IPS-11a (cell line): ENCODE measurements around the gene ANKS3.

ENCODE experiments used
- H3K4me3 ChIP-seq: one replicate; pipeline ENCODE4 v1.5.1; 2013; ENCODE audit warnings: low read depth, low read length, control low read depth

Gene ANKS3

DNA sequence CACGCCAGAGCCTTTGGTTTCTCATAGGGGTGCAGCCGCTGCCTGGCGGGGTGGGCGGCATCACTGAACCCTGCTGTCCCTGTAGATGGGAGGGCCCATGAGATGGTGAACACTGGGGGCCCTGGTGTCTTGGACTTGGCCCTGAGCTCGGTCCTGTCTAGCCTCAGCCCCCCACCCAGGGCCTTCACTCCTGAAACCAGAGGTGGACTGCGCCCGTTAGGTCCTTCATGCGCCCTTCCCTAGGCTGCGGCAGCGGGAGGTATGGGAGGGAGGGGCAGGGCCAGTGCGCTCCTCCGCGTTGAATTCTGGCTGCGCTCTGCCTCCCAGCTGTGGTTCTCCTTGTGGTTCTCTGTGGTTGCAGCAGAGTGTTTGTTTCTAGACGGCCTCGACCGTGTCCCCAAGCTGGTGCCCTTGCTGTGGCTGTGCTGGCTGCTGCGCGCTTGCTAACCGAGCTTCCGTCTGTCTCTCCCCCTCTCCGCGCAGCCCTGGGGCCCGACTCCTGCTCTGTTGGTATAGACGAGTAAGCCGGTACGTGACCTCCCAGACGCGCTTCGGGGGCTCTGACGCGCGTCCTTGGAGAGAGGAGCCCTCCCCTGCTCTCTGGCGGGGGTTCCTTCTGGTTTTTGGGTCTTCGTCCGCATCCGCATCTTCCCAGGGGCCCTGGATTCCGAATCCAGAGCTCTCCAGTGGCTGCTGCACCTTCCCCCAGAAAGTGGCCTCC lies 48.1 kb downstream of the ANKS3 start:
- H3K4me3 ChIP-seq: no peak overlapping the region

- no peak overlapping the region for H3K4me3 ChIP-seq
These were observed 48.8 kb downstream of the ANKS3 start for GRCh38 chr16:4685292-4685691.

GRCh38 chr16:4684763-4685162 lies 49.3 kb downstream of the ANKS3 start:
- no peak overlapping the region for H3K4me3 ChIP-seq

- H3K4me3 ChIP-seq: no peak overlapping the region
These were observed 49.9 kb downstream of the ANKS3 start for GRCh38 chr16:4684058-4684715.

DNA sequence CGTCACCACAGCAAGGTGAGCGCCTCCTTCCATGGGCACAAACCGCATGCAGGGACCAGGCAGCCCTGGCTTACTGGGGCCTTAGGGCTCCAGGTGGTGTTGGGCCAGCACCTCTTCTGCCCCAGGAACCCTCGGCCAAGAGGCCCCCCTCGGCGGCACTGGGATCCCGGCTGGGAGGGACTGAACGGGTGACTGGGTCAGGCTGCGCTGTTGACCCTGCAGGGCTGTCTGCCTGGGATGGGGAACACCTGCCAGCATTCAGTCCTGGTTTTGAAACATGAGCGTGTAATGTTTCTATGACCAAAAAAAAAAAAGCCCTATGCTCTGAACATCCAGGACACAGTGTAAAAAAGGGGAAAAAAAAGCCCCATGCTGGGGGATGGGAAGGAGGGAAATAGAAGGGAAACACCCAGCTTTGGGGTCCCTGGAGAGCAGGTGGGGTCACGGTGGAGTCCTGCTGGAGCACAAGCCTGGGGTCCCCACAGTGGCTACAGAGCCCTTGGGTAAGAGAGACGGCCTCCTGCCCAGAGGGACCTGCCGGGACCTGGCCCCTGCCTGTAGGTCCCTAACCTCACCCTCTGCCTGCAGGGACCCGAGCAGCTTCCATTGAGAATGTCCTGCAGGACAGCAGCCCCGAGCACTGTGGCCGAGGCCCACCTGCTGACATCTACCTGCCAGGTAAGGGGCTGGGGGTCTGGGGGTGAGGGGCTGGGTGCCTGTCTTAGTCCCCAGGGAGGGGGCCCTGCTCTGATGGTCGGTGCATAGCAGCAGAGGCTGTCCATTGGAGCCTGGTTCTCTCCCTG lies 50.6 kb downstream of the ANKS3 start:
- no peak overlapping the region for H3K4me3 ChIP-seq

DNA sequence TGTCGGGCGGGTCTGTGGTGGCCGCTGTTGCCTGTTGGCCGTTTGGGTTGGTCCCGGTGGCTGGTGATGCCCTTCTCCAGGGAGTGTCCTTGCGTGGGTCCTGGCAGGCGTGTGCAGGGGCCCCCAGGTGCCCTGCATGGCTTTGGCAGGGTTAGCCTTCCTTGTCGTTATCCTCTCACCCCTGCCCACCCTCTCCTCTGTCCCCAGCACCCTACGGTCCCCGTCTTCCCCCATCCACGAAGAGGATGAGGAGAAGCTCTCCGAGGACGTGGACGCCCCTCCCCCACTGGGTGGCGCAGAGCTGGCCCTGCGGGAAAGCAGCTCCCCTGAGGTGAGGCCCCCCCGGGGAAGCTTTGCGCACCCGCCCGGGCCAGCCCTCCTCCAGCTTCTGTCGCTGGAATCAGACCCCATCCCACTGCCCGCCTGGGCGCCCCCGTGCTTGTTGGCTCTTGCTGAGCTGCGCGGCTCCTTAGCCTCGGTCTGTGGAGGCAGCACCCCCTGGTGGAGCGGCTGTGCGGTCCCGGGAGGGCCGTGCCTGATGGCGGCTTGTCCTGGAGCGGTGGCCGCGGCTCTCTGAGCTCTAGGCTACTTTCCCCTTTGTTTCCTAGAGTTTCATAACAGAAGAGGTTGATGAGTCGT lies 51.3 kb downstream of the ANKS3 start:
- no peak overlapping the region for H3K4me3 ChIP-seq

- no peak overlapping the region for H3K4me3 ChIP-seq
These were observed 51.9 kb downstream of the ANKS3 start for GRCh38 chr16:4682084-4682591.

GRCh38 chr16:4681471-4682083 lies 52.5 kb downstream of the ANKS3 start:
- H3K4me3 ChIP-seq: no peak overlapping the region

DNA sequence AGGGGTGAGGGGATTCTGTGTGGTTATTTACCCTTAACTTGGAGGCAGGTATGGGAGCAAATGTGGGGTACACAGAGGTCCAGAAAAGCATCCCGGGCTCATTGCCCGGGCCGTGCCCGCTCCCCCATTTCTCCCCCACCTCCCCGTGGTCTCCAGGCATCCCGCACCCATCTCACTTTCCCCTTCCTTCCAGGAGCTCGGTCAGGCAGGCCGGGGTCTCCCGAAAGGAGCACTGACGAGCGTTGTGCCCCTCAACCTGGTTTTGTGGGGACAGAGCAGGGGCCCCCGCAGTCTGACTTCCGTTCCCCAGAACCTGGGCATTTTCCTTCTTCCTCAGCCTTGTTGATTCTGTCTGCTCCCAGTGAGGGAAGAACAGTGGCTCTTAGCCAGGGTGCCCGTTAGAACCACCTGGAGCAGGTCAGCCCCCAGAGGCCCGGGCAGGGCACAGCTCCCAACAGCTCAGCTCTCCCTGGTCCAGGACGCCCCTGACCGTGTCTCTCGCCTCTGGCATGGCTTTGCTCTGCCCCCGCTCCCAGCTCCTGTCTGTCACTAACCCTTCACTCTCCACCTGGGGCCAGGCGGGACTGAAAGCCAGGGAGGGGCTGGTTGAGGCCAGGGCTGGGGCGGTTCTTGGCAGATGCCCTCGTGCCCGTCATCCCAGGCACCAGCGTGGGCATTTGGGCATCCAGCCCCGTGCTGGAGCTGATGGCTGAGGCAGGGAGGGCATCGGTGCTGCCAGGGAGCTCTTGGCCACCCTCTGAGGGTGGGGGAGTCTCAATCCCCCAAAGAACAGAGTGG lies 53.2 kb downstream of the ANKS3 start:
- H3K4me3 ChIP-seq: no peak overlapping the region

GRCh38 chr16:4679850-4680636 lies 54.0 kb downstream of the ANKS3 start:
- no peak overlapping the region for H3K4me3 ChIP-seq

DNA sequence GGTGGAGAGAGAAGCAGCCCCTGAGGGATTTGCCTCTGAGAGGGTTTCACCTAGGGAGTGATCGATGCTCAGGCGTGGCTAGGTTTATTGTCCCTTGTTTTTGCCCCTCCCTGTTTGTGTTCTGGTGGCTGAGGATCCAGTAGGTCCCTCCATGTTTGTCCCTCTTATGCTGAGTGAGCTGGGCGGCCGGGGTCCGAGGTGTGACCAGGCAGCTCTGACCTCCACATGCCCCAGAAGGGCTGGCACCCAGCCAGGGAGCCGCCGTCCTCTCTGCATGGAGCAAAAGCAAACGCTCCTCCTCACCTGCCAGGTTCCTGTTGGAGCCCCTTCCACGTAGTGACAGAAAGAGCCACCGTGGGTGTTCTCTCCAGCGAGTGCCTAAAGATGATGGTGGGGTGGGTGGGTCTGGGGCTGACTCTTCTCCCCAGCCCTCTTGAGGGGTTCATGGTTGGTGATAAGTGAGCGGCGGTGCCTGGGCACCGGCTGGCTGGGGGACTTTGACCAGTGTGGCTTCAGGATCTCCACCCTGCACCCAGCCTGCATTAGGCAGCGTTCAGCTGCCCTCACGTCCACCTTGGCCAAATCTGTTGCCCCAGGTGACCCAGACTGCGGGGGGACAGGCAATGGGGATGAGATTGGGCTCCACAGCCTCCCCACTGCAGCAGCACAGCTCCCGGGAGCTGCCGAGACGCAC lies 54.8 kb downstream of the ANKS3 start:
- H3K4me3 ChIP-seq: no peak overlapping the region

- H3K4me3 ChIP-seq: no peak overlapping the region
These were observed 55.5 kb downstream of the ANKS3 start for GRCh38 chr16:4678596-4678995.

DNA sequence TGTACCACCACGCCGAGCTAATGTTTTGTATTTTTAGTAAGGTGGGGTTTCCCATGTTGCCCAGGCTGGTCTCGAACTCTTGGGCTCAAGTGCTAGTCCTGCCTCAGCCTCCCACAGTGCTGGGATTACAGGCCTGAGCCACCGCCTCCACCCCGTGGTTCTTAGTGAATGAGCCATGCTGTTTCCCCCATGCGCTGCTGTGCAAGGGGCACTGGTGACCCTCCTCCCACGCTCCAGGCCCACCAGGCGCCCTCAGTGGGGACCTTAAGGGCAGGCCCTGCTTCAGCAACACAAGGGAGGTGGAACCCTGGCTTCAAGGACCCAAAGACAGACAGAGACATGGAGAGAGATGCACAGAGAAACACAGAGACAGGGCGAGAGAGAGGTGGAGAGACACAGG lies 56.1 kb downstream of the ANKS3 start:
- H3K4me3 ChIP-seq: no peak overlapping the region

DNA sequence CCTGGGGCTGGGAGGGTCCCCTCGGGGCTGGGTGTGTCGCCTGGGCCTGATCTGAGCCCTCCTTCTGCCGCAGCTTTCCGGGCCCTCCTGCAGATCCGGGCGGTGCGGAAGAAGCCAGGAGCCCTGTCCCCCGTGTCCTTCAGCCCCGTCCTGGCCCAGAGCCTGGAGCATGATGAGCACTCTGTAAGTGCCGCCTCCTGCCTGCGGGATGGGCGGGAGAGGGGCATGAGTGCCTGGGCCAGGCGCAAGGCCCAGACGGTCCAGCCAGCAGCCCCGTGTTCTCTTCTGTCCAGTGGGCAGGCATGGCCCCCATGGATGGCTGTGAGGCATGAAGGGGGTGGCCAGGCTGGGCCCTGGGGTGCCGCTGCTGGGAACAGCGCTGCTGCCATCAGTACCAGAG lies 56.7 kb downstream of the ANKS3 start:
- no peak overlapping the region for H3K4me3 ChIP-seq

DNA sequence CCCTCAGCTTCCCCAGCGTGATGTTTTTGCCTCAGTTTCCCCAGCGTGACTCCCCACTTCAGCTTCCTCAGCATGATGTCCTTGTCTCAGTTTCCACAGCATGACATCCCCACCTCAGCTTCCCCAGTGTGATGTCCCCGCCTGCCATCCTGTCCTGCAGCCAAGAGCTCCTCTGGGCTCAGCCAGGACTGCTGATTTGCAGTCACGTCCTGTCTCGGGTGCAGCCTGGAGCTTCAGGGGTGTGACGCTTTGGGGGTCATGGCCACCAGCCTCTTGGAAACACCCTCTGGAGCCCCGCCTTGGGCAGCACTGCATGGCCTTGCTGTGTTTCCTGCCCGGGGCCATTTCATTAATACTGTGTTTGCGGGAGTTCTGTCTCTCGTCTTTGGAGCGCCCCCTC lies 57.2 kb downstream of the ANKS3 start:
- no peak overlapping the region for H3K4me3 ChIP-seq

DNA sequence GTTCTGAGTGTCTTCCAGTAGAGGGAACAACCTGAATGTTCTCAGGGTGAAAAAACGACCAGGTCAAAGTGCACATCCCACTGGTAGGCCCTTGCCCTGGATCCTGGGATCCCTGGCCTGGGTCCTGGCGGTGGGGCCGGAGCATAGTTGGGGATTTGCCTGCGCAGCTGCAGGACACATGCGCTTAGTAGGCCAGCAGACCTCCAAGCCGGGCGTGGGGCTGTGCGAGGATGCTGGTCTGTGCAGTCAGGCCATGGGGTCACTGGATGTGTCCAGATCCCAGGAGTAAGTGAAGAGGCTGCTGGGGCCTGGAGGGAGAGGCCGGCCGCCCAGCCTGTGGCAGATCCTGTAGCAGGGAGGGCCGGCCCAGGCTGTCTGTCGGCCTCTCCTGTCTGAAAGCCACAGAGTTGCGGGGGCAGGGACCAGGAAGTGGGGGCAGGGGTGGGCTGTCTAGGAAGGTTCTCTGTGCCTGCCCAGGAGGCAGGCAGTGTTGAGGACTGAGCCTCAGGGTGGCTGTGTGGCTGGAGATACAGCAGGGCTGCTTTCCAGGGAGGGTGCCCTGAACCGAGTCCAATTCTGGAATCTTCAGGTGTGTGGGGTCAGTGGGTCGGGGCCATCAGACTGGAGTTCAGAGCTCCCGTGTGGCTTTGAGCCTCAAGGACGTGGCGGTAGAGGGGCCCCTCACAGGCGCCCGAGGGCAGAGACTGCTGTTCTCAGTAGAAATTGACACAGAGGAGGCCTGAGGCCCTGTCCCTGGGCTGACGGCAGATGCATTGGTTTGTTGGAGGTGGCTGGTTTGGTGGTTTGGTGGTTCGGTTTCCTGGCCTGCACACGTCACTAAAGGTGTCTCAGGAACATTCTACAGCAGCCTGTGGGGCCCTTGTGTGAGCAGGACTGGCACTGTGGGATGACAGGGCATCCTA lies 57.9 kb downstream of the ANKS3 start:
- no peak overlapping the region for H3K4me3 ChIP-seq

- no peak overlapping the region for H3K4me3 ChIP-seq
These were observed 59.0 kb downstream of the ANKS3 start for GRCh38 chr16:4674926-4675530.
